Ovary (tissue), 10 donors: ENCODE measurements around the gene OR2V1. TPM values are rescaled to one million over a fixed set of nuclear protein-coding genes. Genes with fewer than 3 reads are reported as not detected.
"Not testable (repeated sequence)": the region's sequence is repeated elsewhere in the genome, so short reads cannot be mapped to it uniquely, and the experiment has no call there.

Experiments used
- DNase-seq, 5 donors: peaks; one replicate each; pipeline ENCODE4 v3.0.0-alpha.2; 2019 to 2020
- H3K27ac ChIP-seq, 2 donors: fragments of 200-600 bp; one replicate each; pipeline versions ENCODE4 v1.5.1 to v1.8.0; 2019 to 2022
- H3K27me3 ChIP-seq: fragments of 200-600 bp; one replicate; pipeline ENCODE4 v1.8.0; 2022
- H3K36me3 ChIP-seq: fragments of 200-600 bp; sonication (generic); one replicate; pipeline ENCODE4 v1.5.1; 2019
- H3K4me1 ChIP-seq: one replicate; pipeline ENCODE4 v1.8.1; 2013; ENCODE audit warnings: mild to moderate bottlenecking, moderate library complexity; ENCODE audit not compliant: insufficient read depth
- H3K4me3 ChIP-seq: fragments of 200-600 bp; sonication (generic); one replicate; pipeline ENCODE4 v1.5.1; 2017
- H3K9me3 ChIP-seq, 2 donors: fragments of 200-600 bp in 1 of 2; sonication (generic) in 1 of 2; one replicate each; pipeline versions ENCODE4 v1.5.1 to v1.8.1; 2013 to 2019; ENCODE audit warnings: mild to moderate bottlenecking in 1 of 2, moderate library complexity in 1 of 2
- EP300 ChIP-seq: sonication (generic); formaldehyde crosslinking; IDR thresholded peaks from one replicate; pipeline ENCODE4 v1.6.1; 2017; ENCODE audit warnings: antibody characterized with exemption
- POLR2A ChIP-seq: fragments of 450-650 bp; IDR thresholded peaks from one replicate; pipeline ENCODE4 v1.6.1; 2017; ENCODE audit warnings: antibody characterized with exemption, mild to moderate bottlenecking, moderate library complexity
- WGBS, 3 donors: extraction: QIAGEN DNeasy Blood & Tissue Kit in 1 of 3; methylation state at CpG; one replicate each; pipeline versions ENCODE4 v1.1.5 to v1.1.7; 2013 to 2017; 5-methylcytosine and 5-hydroxymethylcytosine counted together
- intact Hi-C, 4 donors: fragments of 100-400 bp; cut with DNase I; formaldehyde crosslinking; loops; one replicate each; pipeline versions ENCODE4 v1.11.0 to v1.15.1; 2022 to 2023
- long read RNA-seq, 3 donors: library from polyadenylated mRNA in 2 of 3; unstranded in 2 of 3; transcript quantifications; one replicate each; pipeline ENCODE4 v2.0.0 and lab custom pipeline, GENCODE V29; 2021 to 2026
- polyA plus RNA-seq, 2 donors: library from polyadenylated mRNA; stranded (reverse); fragments of 200-250 nt in 1 of 2; fragments of 350-450 nt in 1 of 2; fragmentation: Illumina TruSeq in 1 of 2; extraction: RNeasy Lipid Tissue Mini Kit (QIAGEN cat#74804) in 1 of 2; gene quantifications; one replicate each; pipeline ENCODE4 v1.2.3, GENCODE V29; 2013 to 2014
- total RNA-seq, 7 donors: library from RNA; depleted of rRNA in 2 of 7; stranded (reverse); fragments of >200 nt in 2 of 7; fragmentation: NEBNext Ultra II Directional in 3 of 7; extraction: Animal tissue kit (Norgen Biotek cat#: 25700) in 3 of 7; gene quantifications; one replicate each; pipeline versions ENCODE4 v1.1.0 to v1.2.4, GENCODE V29; 2016 to 2023
- TF ChIP-seq, protein P1 (sequence below), 3 donors: fragments of 450-650 bp in 2 of 3; fragments of 200-600 bp in 1 of 3; IDR thresholded peaks; one replicate each; pipeline versions ENCODE4 v1.5.1 to v1.8.0; 2016 to 2022; ENCODE audit warnings: antibody characterized with exemption in 3 of 3, mild to moderate bottlenecking in 1 of 3
- donor health status: DM: no; HTN: no; CAD: no; lungs with moderate emphysema.
- donor health status: DM: no; HTN: no; CAD: no.
- donor health status: Bipolar disorder and iron deficiency.
- donor health status: DM: yes; HTN: yes; CAD: no.
- donor health status: DM: no; HTN: no; CAD: no.
- donor health status: DM: yes; HTN: yes; CAD: no.

The OR2V1 gene, protein sequence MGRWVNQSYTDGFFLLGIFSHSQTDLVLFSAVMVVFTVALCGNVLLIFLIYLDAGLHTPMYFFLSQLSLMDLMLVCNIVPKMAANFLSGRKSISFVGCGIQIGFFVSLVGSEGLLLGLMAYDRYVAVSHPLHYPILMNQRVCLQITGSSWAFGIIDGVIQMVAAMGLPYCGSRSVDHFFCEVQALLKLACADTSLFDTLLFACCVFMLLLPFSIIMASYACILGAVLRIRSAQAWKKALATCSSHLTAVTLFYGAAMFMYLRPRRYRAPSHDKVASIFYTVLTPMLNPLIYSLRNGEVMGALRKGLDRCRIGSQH
- not detected for total RNA-seq
- not detected for polyA plus RNA-seq
- long read RNA-seq, donor 1, result 0 reads
- long read RNA-seq, donor 2, result 0 reads
- long read RNA-seq, donor 3, result 0 reads

DNA sequence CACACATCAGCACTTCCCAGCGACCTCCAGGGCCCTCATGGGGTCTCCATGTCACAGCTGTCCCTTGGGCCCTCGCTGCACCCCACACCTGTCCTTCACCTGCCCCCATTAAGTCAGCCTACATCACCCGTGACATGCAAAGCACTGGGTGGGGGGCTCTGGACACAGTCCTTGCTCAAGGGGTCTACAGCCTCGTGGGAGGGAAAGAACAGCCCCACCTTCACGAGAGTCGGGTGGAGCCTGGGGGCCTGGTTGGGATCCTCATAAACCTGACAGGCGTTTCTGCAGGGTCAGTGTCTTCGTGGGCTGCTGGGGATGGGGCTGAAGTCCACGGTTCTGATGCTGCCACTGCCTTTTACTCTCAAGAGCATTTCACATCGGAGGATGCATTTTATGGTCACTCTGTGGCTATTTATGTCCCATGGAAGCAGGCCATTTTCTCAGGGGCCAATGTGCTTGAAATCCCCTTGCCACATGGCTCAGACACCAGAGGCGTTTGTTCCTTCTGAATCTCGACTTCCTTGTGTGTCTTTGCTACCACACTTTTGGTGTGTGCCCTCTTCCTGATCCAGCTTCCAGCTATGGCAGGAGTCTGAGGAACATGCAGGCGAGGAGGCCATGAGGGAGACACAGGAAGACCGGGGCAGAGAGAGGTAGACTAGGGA, at the start of gene OR2V1:
Gene OR2V1 (minus strand): TSS at position 338 of the 665 bp plus-strand sequence. CDS start 5,865 bp downstream, outside the sequence.
- H3K36me3 ChIP-seq, result no peaks in the 10 kb centered on the region
- whole genome bisulfite sequencing, 3 donors, result 55 to 69% (median 59%) methylated on average over 14 of the region's 14 CpGs

DNA sequence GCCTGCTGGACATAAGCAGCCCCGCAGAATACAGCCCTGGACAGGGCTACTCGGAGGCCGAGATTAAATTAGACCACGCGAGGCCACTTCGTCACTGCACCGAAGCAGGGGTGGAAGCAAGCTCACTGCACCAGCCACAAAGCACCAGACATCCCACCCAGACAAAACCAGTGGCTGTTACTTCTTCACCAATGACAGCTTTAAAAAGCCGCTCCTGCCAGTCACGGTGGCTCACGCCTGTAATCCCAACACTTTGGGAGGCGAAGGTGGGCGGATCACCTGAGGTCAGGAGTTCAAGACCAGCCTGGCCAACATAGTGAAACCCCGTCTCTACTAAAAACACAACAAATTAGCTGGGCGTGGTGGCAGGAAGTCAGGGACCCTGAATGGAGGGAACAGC, 46.6 kb upstream of the OR2V1 start:
- H3K36me3 ChIP-seq, H3K4me3 ChIP-seq, H3K4me1 ChIP-seq, H3K27ac ChIP-seq, H3K9me3 ChIP-seq, DNase-seq, H3K27me3 ChIP-seq, intact Hi-C loops: not testable (repeated sequence)
- 61 to 71% (median 68%) methylated on average over 14 of the region's 14 CpGs for WGBS, 3 donors

More for the DNA sequence above, at the start of gene OR2V1:
- TF ChIP-seq, protein P1, sequence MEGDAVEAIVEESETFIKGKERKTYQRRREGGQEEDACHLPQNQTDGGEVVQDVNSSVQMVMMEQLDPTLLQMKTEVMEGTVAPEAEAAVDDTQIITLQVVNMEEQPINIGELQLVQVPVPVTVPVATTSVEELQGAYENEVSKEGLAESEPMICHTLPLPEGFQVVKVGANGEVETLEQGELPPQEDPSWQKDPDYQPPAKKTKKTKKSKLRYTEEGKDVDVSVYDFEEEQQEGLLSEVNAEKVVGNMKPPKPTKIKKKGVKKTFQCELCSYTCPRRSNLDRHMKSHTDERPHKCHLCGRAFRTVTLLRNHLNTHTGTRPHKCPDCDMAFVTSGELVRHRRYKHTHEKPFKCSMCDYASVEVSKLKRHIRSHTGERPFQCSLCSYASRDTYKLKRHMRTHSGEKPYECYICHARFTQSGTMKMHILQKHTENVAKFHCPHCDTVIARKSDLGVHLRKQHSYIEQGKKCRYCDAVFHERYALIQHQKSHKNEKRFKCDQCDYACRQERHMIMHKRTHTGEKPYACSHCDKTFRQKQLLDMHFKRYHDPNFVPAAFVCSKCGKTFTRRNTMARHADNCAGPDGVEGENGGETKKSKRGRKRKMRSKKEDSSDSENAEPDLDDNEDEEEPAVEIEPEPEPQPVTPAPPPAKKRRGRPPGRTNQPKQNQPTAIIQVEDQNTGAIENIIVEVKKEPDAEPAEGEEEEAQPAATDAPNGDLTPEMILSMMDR (IDR thresholded peaks at IDR 0.05), result no peak
- TF ChIP-seq EP300 (no peak), POLR2A (no peak)
- no peak within 1 kb of the TSS for H3K27ac ChIP-seq
- intact Hi-C loops, result no loop called here
- no peak for DNase-seq
- no peaks in the 10 kb centered on the region for H3K9me3 ChIP-seq
- no peak within 1 kb of the TSS for H3K4me3 ChIP-seq
- H3K27me3 ChIP-seq, result no peaks in the 10 kb centered on the region
- H3K4me1 ChIP-seq, result no peaks in the 10 kb centered on the region

DNA sequence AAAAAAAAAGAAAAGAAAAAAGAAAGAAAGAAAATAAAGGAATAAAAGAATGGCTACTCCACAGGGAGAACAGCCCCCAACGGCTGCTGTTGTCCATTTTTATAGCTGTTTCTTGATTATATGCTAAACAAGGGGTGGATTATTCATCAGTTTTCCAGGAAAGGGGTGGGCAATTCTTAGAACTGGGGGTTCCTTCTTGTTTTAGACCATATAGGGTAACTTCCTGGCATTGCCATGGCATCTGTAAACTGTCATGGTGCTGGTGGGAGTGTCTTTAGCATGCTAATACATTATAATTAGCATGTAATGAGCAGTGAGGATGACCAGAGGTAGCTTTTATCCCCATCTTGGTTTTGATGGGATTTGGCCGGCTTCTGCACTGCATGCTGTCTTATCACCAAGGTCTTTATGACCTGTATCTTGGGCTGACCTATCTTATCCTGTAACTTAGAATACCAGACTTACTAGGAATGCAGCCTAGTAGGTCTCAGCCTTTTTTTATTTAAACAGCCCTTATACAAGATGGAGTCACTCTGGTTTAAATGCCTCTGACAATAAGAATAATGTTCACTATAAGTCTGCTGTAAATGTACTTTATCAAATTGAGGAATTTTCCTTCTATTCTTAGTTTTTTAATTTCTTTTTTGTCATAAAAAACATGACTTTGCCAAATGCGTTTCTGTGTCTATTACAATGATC, 45.4 kb upstream of the OR2V1 start:
- 49 to 55% (median 54%) methylated on average over 3 of the region's 3 CpGs for WGBS, 3 donors
- intact Hi-C loops, result no loop called here
- TF ChIP-seq, protein P1 (IDR thresholded peaks at IDR 0.05), result no peak
- TF ChIP-seq POLR2A (no peak), EP300 (no peak)

DNA sequence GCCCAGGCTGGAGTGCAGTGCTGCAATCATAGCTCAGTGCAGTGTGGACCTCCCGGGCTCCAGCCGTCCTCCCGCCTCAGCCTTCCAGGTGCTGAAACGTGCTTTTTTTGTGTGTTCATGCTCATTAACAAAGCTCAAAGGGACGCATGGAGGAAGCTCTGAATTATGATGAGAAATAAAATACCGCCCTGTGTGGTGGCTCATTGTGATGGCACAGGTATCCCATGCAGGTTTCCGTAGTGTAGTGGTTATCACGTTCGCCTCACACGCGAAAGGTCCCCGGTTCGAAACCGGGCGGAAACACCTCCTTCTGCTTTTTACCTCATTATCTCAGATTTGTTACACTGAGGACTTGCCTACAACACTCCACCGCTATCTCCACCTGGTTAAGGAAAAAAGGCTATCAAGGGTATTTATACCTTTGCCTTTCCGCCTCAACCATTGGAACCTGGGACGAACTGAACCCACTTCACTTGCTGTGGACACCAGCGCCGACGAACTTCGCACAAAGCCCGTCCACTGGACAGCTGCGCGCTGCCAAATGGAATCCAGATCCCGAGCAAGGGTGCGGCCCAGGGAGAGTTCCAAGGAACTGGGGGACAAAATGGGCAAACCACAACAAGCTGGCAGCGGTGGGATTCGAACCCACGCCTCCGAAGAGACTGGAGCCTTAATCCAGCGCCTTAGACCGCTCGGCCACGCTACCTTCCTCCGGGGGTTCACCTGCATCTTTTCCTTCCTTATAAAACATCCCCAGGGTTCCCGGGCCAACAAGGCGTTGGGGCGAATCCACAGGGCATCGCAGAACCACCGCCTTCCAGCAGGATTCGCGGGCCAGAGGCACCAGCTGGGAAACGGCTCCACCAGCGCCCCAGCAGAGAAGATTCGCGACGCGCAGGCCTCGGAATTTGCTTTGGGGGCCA, 42.7 kb upstream of the OR2V1 start:
- Histone ChIP-seq H3K36me3 (no peaks in the 10 kb centered on the region), H3K4me3 (no peak overlapping the region), H3K4me1 (no peaks in the 10 kb centered on the region), H3K9me3 (no peaks in the 10 kb centered on the region), H3K27me3 (peaks cover 6% of the 10 kb centered on the region), H3K27ac (no peak overlapping the region)
- 3 to 4% (median 3%) methylated on average over 49 to 50 of the region's 50 CpGs for WGBS, 3 donors
- TF ChIP-seq EP300, result no peak
- TF ChIP-seq, protein P1 (IDR thresholded peaks at IDR 0.05), result no peak
- TF ChIP-seq POLR2A, result no peak
- intact Hi-C loops, result no loop called here
- no peak for DNase-seq

More for the DNA sequence above, 45.4 kb upstream of the OR2V1 start:
- H3K4me3 ChIP-seq, result no peak overlapping the region
- no peak overlapping the region for H3K27ac ChIP-seq
- no peaks in the 10 kb centered on the region for H3K36me3 ChIP-seq
- no peak for DNase-seq
- H3K4me1 ChIP-seq, result no peaks in the 10 kb centered on the region
- H3K27me3 ChIP-seq, result peaks cover 6% of the 10 kb centered on the region
- no peaks in the 10 kb centered on the region for H3K9me3 ChIP-seq
